Adipocyte (in vitro differentiated cells): ENCODE measurements around the gene MRPS34.

Experiments
- DNase-seq: peaks from one replicate; pipeline ENCODE4 v3.0.0-alpha.2; 2015; ENCODE audit warnings: low read depth
- H3K27me3 ChIP-seq: replicated peaks from 2 replicates; pipeline ENCODE4 v1.7.0; 2013; ENCODE audit warnings: mild to moderate bottlenecking, low read length, moderate library complexity; ENCODE audit not compliant: control insufficient read depth, insufficient read depth
- H3K36me3 ChIP-seq: 2 replicates; pipeline ENCODE4 v1.7.0; 2013; ENCODE audit warnings: low read length, mild to moderate bottlenecking, moderate library complexity; ENCODE audit not compliant: control insufficient read depth, insufficient read depth, severe bottlenecking
- H3K4me1 ChIP-seq: 2 replicates; pipeline ENCODE4 v1.7.0; 2013; ENCODE audit warnings: mild to moderate bottlenecking, low read length, moderate library complexity; ENCODE audit not compliant: control insufficient read depth, insufficient read depth
- H3K4me3 ChIP-seq: 2 replicates; pipeline ENCODE4 v1.7.0; 2013; ENCODE audit warnings: mild to moderate bottlenecking, low read length, moderate library complexity
- H3K9ac ChIP-seq: 2 replicates; pipeline ENCODE4 v1.7.0; 2013; ENCODE audit warnings: mild to moderate bottlenecking, low read length, moderate library complexity
- H3K9me3 ChIP-seq: 2 replicates; pipeline ENCODE4 v1.7.0; 2013; ENCODE audit warnings: mild to moderate bottlenecking, low read length, moderate library complexity; ENCODE audit not compliant: control insufficient read depth

MRPS34 gene

DNA sequence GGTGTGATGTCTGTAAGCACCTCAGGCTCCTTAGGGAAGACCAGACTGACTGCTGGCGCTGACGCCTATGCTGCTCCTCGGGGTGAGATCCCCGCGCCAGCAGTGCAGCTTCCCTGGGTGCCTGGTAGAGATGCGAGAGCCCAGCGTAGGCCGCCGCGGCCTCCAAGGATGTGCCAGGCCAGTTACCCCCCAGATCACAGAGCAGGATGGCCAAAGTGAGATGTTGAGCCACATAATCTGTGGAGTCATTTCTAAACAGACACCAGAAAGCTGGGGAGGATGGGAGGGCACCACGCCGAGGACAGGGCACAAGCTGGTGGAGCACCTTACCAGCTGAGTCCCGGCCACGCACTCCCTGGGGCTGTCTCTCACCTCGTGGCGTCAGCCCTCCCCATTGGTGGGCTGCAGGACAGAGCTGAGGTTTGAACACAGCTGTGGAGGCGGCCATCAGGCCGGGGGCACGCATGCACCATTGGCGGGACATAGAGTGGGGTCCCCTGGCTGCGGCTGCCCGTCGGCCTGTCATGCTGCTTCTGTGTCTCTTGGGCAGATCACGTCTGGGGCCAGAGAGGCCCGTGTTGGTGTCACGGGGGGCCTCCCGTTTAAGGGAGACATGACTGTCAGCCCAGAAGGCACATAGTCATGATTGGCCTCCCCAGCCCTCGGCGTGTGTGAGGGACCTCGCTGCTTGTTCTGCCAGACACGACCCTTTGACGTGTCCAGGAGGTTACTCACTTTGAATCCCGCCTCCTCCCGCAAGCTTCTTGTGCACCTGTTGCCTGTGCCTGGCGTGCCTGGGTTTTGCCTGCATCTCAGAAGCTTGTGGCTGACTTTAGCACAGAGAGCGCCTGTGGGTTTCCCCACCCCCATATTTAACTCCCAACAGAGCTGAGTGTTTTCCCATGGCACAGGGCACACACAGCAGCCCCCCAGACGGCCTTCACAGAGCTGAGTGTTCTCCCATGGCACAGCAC, 45.0 kb downstream of the MRPS34 start:
- Histone ChIP-seq H3K4me3 (no peak overlapping the region), H3K9me3 (no peaks in the 10 kb centered on the region), H3K27me3 (no peaks in the 10 kb centered on the region), H3K4me1 (peaks cover 4% of the 10 kb centered on the region), H3K36me3 (peaks cover 42% of the 10 kb centered on the region), H3K9ac (no peak overlapping the region)
- no peak for DNase-seq

DNA sequence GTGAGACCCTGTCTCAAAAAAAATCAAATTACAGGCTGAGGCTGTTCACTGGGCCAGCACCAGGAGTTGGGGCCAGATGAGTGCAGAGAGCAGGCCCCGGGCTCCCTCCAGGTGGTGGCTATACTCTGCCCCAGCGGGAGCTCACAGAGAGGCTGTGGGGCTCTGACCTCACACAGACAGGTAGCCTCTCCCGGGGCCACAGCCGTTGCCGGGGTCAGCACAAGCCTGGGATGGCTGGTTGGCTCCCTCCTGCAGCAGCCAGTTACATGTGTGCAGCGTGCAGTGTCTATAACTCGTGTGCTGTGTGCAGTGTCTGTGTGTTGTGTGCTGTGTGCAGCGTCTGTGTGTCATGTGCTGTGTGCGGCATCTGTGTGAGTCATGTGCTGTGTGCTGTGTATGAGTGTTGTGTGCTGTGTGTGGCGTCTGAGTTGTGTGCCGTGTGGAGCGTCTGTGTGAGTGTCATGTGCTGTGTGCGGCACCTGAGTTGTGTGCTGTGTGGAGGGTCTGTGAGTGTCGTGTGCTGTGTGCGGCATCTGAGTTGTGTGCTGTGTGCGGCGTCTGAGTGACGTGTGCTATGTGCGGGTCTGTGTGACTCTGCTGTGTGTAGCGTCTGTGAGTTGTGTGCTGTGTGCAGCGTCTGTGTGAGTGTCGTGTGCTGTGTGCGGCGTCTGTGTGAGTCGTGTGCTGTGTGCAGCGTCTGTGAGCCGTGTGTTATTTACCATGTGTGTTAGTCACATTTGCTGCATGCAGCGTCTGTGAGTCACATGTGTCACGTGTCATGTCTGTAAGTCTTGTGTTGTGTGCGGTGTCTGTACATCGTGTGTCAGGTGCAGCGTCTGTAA, 46.1 kb downstream of the MRPS34 start:
- Histone ChIP-seq H3K27me3 (no peaks in the 10 kb centered on the region), H3K4me1 (peaks cover 11% of the 10 kb centered on the region), H3K4me3 (no peak overlapping the region), H3K9me3 (no peaks in the 10 kb centered on the region), H3K9ac (no peak overlapping the region), H3K36me3 (peaks cover 33% of the 10 kb centered on the region)
- DNase-seq = no peak

GRCh38 chr16:1724491-1724890, 48.4 kb downstream of the MRPS34 start:
- Histone ChIP-seq H3K4me3 (no peak overlapping the region), H3K4me1 (peaks cover 14% of the 10 kb centered on the region), H3K9me3 (no peaks in the 10 kb centered on the region), H3K9ac (no peak overlapping the region), H3K36me3 (peaks cover 30% of the 10 kb centered on the region), H3K27me3 (no peaks in the 10 kb centered on the region)
- DNase-seq = no peak

DNA sequence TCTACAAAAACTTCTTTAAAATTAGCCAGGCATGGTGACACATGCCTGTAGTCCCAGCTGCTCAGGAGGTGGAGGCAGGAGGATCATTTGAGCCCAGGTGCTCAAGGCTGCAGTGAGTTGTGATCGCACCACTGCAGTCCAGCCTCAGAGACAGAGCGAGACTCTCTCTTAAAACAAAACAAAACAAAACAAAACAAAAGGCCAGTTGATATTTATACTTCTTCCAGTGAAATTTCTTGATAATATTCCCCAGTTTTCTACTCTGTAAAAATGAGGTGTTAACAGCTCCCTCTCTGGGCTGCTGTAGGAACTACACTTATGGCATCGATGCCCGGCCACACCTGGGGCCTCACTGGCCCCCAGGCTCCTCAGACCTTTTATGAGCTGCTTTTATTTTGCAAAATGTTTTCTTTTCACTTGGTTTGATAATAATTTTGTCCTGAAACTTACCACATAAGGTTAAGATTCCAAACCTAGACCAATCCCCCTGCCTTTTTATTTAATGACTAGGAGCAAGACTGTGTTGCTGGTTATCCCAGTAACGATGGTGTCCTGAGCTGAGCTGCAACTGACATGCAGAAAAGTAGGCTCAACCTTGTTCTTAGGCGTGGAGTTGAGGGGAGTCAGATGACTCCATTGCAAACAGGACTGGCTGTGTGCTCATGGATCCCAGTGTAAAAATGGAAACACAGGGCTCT, 49.3 kb downstream of the MRPS34 start:
- Histone ChIP-seq H3K9ac (no peak overlapping the region), H3K9me3 (no peaks in the 10 kb centered on the region), H3K4me1 (peaks cover 14% of the 10 kb centered on the region), H3K27me3 (no peaks in the 10 kb centered on the region), H3K4me3 (no peak overlapping the region), H3K36me3 (peaks cover 21% of the 10 kb centered on the region)
- DNase-seq = peak; percentile 81
